Mesenchymal stem cell (in vitro differentiated cells and primary cell): ENCODE results near the gene MEAF6.

Source experiments
- DNase-seq: peaks from one replicate; pipeline ENCODE4 v3.0.0-alpha.2; 2013
- H2AFZ ChIP-seq: one replicate; pipeline ENCODE4 v1.6.1; 2013; ENCODE audit warnings: low read depth, mild to moderate bottlenecking, control low read depth, inconsistent platforms, low read length, moderate library complexity
- H2AK5ac ChIP-seq: 2 replicates; pipeline ENCODE4 v1.6.1; 2013; ENCODE audit warnings: low read length, moderate library complexity, mild to moderate bottlenecking, inconsistent platforms; ENCODE audit not compliant: severe bottlenecking
- H2BK120ac ChIP-seq: one replicate; pipeline ENCODE4 v1.6.1; 2013; ENCODE audit warnings: low read depth, mild to moderate bottlenecking, inconsistent platforms, low read length, moderate library complexity
- H2BK12ac ChIP-seq, 2 experiments: one replicate each; pipeline ENCODE4 v1.6.1; 2013; ENCODE audit warnings: inconsistent platforms in 2 of 2, low read length in 2 of 2, mild to moderate bottlenecking in 2 of 2, moderate library complexity in 2 of 2, control low read depth in 1 of 2
- H2BK15ac ChIP-seq: one replicate; pipeline ENCODE4 v1.6.1; 2013; ENCODE audit warnings: mild to moderate bottlenecking, low read depth, inconsistent platforms; ENCODE audit not compliant: poor library complexity, severe bottlenecking
- H2BK5ac ChIP-seq: 2 replicates; pipeline ENCODE4 v1.6.1; 2013; ENCODE audit warnings: low read depth, mild to moderate bottlenecking, low read length, control low read depth, inconsistent platforms; ENCODE audit not compliant: poor library complexity, severe bottlenecking
- H3K14ac ChIP-seq, 2 experiments: one replicate each; pipeline ENCODE4 v1.6.1; 2013; ENCODE audit warnings: inconsistent platforms in 2 of 2, low read length in 2 of 2, control low read depth in 1 of 2, mild to moderate bottlenecking in 1 of 2, moderate library complexity in 1 of 2
- H3K18ac ChIP-seq, 2 experiments: one replicate each; pipeline ENCODE4 v1.6.1; 2013; ENCODE audit warnings: inconsistent platforms in 2 of 2, low read length in 2 of 2, control low read depth in 1 of 2, low read depth in 1 of 2, mild to moderate bottlenecking in 1 of 2
- H3K23ac ChIP-seq, 2 experiments: one replicate each; pipeline ENCODE4 v1.6.1; 2013; ENCODE audit warnings: inconsistent platforms in 2 of 2, low read length in 2 of 2, mild to moderate bottlenecking in 2 of 2, moderate library complexity in 2 of 2, control low read depth in 1 of 2
- H3K27ac ChIP-seq: 2 replicates; pipeline ENCODE4 v1.5.1; 2013; ENCODE audit warnings: mild to moderate bottlenecking, moderate library complexity, low read length, control low read depth, inconsistent platforms; ENCODE audit not compliant: poor library complexity, severe bottlenecking
- H3K27me3 ChIP-seq, 2 experiments: 2 replicates each; pipeline versions ENCODE4 v1.6.1 to v1.7.0; 2013; ENCODE audit warnings: low read length in 2 of 2, mild to moderate bottlenecking in 2 of 2, moderate library complexity in 2 of 2, control low read depth in 1 of 2, inconsistent platforms in 1 of 2; ENCODE audit not compliant: control insufficient read depth in 1 of 2, insufficient read depth in 1 of 2
- H3K36me3 ChIP-seq, 2 experiments: 2 replicates each; pipeline versions ENCODE4 v1.6.1 to v1.7.0; 2013; ENCODE audit warnings: low read length in 2 of 2, control low read depth in 1 of 2, inconsistent platforms in 1 of 2, low read depth in 1 of 2, mild to moderate bottlenecking in 1 of 2; ENCODE audit not compliant: insufficient read depth in 2 of 2, control insufficient read depth in 1 of 2
- H3K4ac ChIP-seq, 2 experiments: one replicate each; pipeline ENCODE4 v1.6.1; 2013; ENCODE audit warnings: inconsistent platforms in 2 of 2, low read length in 2 of 2, mild to moderate bottlenecking in 2 of 2, moderate library complexity in 2 of 2, control low read depth in 1 of 2, low read depth in 1 of 2
- H3K4me1 ChIP-seq: 2 replicates; pipeline ENCODE4 v1.6.1; 2013; ENCODE audit warnings: low read depth, low read length, control low read depth; ENCODE audit not compliant: control insufficient read depth, insufficient read depth
- H3K4me2 ChIP-seq: 2 replicates; pipeline ENCODE4 v1.6.1; 2013; ENCODE audit warnings: low read length, mild to moderate bottlenecking, inconsistent platforms; ENCODE audit not compliant: poor library complexity, severe bottlenecking
- H3K4me3 ChIP-seq, 2 experiments: 2 replicates each; pipeline versions ENCODE4 v1.5.1 to v1.7.0; 2013; ENCODE audit warnings: low read length in 2 of 2, mild to moderate bottlenecking in 2 of 2, control low read depth in 1 of 2, low read depth in 1 of 2; ENCODE audit not compliant: insufficient read depth in 1 of 2
- H3K79me1 ChIP-seq: replicated peaks from 2 replicates; pipeline ENCODE4 v1.6.1; 2013; ENCODE audit warnings: mild to moderate bottlenecking, control low read depth, low read length, inconsistent platforms; ENCODE audit not compliant: poor library complexity, severe bottlenecking
- H3K9ac ChIP-seq: 2 replicates; pipeline ENCODE4 v1.7.0; 2013; ENCODE audit warnings: mild to moderate bottlenecking, low read length, moderate library complexity
- H3K9me3 ChIP-seq: 2 replicates; pipeline ENCODE4 v1.7.0; 2013; ENCODE audit warnings: mild to moderate bottlenecking, low read length; ENCODE audit not compliant: control insufficient read depth
- H4K8ac ChIP-seq: one replicate; pipeline ENCODE4 v1.6.1; 2013; ENCODE audit warnings: inconsistent platforms, mild to moderate bottlenecking, low read length, moderate library complexity
- H4K91ac ChIP-seq: one replicate; pipeline ENCODE4 v1.6.1; 2013; ENCODE audit warnings: mild to moderate bottlenecking, low read length, inconsistent platforms
- whole genome bisulfite sequencing: methylation state at CpG from one replicate; pipeline ENCODE4 v1.1.7; 2013; ENCODE audit warnings: mixed read lengths; 5-methylcytosine and 5-hydroxymethylcytosine counted together

The MEAF6 gene

DNA sequence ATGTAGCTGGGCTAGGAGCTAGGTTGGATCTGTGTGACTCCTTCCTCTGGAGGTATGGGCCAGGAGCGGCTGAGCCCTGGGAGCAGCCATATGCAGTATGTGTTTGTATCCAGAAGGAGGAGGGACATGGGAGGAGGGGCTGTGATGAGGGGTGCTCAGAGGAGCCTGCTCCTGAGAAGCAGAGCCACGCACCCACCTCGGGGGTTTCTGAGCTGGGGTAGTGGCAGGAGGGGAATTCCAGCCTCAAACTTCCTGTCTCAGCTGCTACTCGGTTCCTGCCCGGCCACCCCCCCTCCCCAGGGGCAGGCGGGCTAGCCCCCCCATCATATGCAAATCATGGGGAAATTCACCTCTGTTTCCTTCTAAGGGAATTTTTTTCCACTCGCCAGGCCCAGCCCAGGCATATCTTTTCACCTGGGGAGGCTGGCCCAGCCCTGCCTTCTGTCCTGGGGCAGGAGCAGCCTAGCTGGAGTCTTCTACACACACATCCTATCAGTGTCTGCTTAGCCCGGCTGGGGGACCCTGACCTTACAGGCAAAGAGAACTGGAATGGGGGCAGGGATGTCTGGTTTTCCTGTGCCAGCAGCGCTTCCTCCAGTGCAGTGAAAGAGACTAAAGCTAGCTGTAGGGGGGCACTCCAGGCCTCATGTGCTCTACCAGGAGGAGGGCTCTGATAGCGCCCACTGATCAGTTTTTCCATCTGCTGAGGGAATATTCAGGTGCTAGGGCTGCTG lies 37.2 kb downstream of the MEAF6 start:
- H3K27ac ChIP-seq = peak overlapping the region; percentile 62
- H2BK15ac ChIP-seq = peak overlapping the region; percentile 66
- H3K4me1 ChIP-seq = peaks cover 56% of the 10 kb centered on the region
- no peaks in the 10 kb centered on the region for H3K9me3 ChIP-seq
- H3K14ac ChIP-seq = peak overlapping the region in 1 of 2 experiments; percentile 61
- peak overlapping the region; percentile 57 for H2BK5ac ChIP-seq
- H2AFZ ChIP-seq = no peak overlapping the region
- H3K79me1 ChIP-seq = peaks cover 15% of the 10 kb centered on the region
- H4K91ac ChIP-seq = peak overlapping the region; percentile 12
- H3K27me3 ChIP-seq = no peaks in the 10 kb centered on the region
- peak overlapping the region; percentile 65 to 68 for H3K18ac ChIP-seq
- H2AK5ac ChIP-seq = peak overlapping the region; percentile 68
- H2BK120ac ChIP-seq = peak overlapping the region; percentile 45
- 21% methylated on average over 8 of the region's 10 CpGs for WGBS
- H3K36me3 ChIP-seq = peaks cover 49 to 53% of the 10 kb centered on the region in 2 experiments
- H4K8ac ChIP-seq = peak overlapping the region; percentile 55
- H3K4me2 ChIP-seq = peak overlapping the region; percentile 87
- H2BK12ac ChIP-seq = peak overlapping the region; percentile 65 to 76
- H3K4ac ChIP-seq = peak overlapping the region; percentile 22 to 49
- peak; percentile 83 for DNase-seq
- H3K23ac ChIP-seq = no peak overlapping the region
- H3K4me3 ChIP-seq = peak overlapping the region; percentile 36 to 79
- H3K9ac ChIP-seq = peak overlapping the region; percentile 97

DNA sequence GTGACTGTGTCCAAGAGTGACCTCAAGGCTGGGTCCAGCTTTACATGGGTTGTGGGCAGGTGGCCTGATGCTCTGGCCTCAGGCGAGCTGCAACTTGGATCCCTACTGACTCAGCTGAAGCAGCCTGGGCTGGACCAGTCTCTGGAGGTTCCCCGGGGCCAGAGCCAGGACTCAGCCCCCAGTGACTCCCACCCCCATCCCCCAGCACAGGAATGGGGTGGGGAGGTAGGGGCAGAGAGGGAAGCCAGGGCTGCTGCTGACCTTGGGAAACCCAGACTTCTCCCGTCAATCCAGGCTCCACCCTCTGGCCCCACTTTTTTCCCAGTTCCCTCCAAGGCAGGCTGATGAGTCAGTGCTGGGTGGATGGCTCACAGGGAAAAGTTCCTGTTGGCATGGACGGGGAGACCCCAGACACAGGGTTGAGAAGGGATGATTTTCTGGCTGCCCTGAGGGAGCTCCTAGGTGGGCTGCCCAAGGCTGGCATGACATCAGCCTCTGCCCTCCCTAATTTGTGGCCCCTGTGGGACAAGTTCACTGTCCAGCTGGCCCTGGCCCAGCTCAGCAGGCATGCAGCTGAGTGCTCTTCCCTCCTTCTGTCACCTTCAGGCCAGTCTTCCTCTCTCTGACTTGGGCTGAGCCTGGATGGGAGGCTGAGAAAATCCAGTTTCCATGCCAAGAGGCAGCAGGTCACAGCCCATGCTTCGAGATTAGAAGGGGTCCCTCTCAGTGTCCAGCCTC lies 37.9 kb downstream of the MEAF6 start:
- Histone ChIP-seq H4K8ac (peak overlapping the region; percentile 69), H4K91ac (peak overlapping the region; percentile 12), H3K27me3 (no peaks in the 10 kb centered on the region), H2BK5ac (no peak overlapping the region), H3K9me3 (no peaks in the 10 kb centered on the region), H3K36me3 (peaks cover 42 to 45% of the 10 kb centered on the region in 2 experiments), H3K18ac (peak overlapping the region; percentile 38 to 65), H3K4me2 (peak overlapping the region; percentile 87), H2AK5ac (no peak overlapping the region), H3K27ac (peak overlapping the region; percentile 62), H3K23ac (no peak overlapping the region), H3K4me1 (peaks cover 60% of the 10 kb centered on the region), H3K9ac (peak overlapping the region; percentile 97), H2BK15ac (no peak overlapping the region), H2BK120ac (no peak overlapping the region), H2AFZ (no peak overlapping the region), H3K14ac (no peak overlapping the region), H3K4ac (peak overlapping the region; percentile 22 to 27), H3K79me1 (peaks cover 8% of the 10 kb centered on the region), H3K4me3 (peak overlapping the region; percentile 43 to 79), H2BK12ac (peak overlapping the region; percentile 7 to 65)
- peak; percentile 92 for DNase-seq
- 11% methylated on average over 2 of the region's 5 CpGs for WGBS

DNA sequence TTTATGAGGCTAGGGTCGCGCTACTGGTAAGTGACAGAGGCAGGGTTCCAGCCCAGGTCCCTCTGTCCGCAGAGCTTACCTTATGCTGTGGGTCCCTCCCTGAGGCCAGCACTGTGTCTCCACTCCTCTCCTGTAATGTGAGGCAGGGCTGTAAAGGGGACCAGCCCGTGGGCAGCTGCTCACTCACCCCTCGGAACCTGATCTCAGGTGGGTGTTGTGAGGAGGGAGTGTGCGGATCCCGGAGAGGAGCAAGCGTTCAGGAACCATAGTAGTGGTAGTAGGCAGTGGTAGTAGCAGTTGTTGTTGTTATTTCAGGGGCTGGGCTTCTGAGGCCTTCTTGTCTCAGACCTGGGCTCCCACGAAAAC lies 38.5 kb downstream of the MEAF6 start:
- no peak overlapping the region for H4K91ac ChIP-seq
- peak overlapping the region; percentile 32 to 69 for H2BK12ac ChIP-seq
- H3K4me2 ChIP-seq = peak overlapping the region; percentile 87
- H3K23ac ChIP-seq = no peak overlapping the region
- no peak for DNase-seq
- WGBS = 83% methylated on average over 9 of the region's 9 CpGs
- peak overlapping the region; percentile 14 to 64 for H3K4ac ChIP-seq
- no peaks in the 10 kb centered on the region for H3K27me3 ChIP-seq
- peak overlapping the region in 1 of 2 experiments; percentile 56 for H3K14ac ChIP-seq
- H2BK120ac ChIP-seq = peak overlapping the region; percentile 21
- peak overlapping the region; percentile 62 for H3K27ac ChIP-seq
- H2AFZ ChIP-seq = no peak overlapping the region
- no peak overlapping the region for H2BK15ac ChIP-seq
- H3K4me3 ChIP-seq = peak overlapping the region; percentile 43 to 79
- H3K18ac ChIP-seq = peak overlapping the region; percentile 15 to 16
- no peaks in the 10 kb centered on the region for H3K9me3 ChIP-seq
- peaks cover 4% of the 10 kb centered on the region for H3K79me1 ChIP-seq
- H3K36me3 ChIP-seq = peaks cover 36 to 40% of the 10 kb centered on the region in 2 experiments
- peaks cover 60% of the 10 kb centered on the region for H3K4me1 ChIP-seq
- no peak overlapping the region for H2BK5ac ChIP-seq
- H3K9ac ChIP-seq = peak overlapping the region; percentile 97
- H4K8ac ChIP-seq = peak overlapping the region; percentile 69
- no peak overlapping the region for H2AK5ac ChIP-seq
